ENCODE measurements around the gene PRKCA.

GRCh38 chr17:66803474-66803951, 501.1 kb downstream of the PRKCA start:
- TF ChIP-seq CTCF (IDR thresholded peaks at IDR 0.05): no peak
- no peak for TF ChIP-seq POLR2A (IDR thresholded peaks at IDR 0.05)

All from uterus (tissue), 2 donors.